ENCODE measurements around the gene OTOGL.
"Not testable (repeated sequence)": the region's sequence is repeated elsewhere in the genome, so short reads cannot be mapped to it uniquely, and the experiment has no call there.

The OTOGL gene

GRCh38 chr12:80189241-80189640 lies 89.9 kb downstream of the OTOGL start:
- no peak for DNase-seq

GRCh38 chr12:80190001-80190400 lies 90.7 kb downstream of the OTOGL start:
- no peak for DNase-seq

- no peak for DNase-seq
Observed at GRCh38 chr12:80192087-80192486, 92.8 kb downstream of the OTOGL start.

GRCh38 chr12:80193865-80194264 lies 94.5 kb downstream of the OTOGL start:
- DNase-seq = no peak

- DNase-seq = no peak
Observed at GRCh38 chr12:80195074-80195726, 95.9 kb downstream of the OTOGL start.

GRCh38 chr12:80195737-80196136 lies 96.4 kb downstream of the OTOGL start:
- DNase-seq = no peak

GRCh38 chr12:80196419-80196818 lies 97.1 kb downstream of the OTOGL start:
- no peak for DNase-seq

GRCh38 chr12:80198782-80199337 lies 99.5 kb downstream of the OTOGL start:
- DNase-seq = no peak

- DNase-seq = no peak
Observed at GRCh38 chr12:80199931-80200330, 100.6 kb downstream of the OTOGL start.

- no peak for DNase-seq
Observed at GRCh38 chr12:80200414-80200813, 101.1 kb downstream of the OTOGL start.

GRCh38 chr12:80201908-80202307 lies 102.6 kb downstream of the OTOGL start:
- no peak for DNase-seq

- no peak for DNase-seq
Observed at GRCh38 chr12:80205960-80206359, 106.6 kb downstream of the OTOGL start.

GRCh38 chr12:80208071-80208470 lies 108.7 kb downstream of the OTOGL start:
- no peak for DNase-seq

- no peak for DNase-seq
Observed at GRCh38 chr12:80211671-80212070, 112.3 kb downstream of the OTOGL start.

GRCh38 chr12:80212938-80213645 lies 113.8 kb downstream of the OTOGL start:
- DNase-seq = no peak

GRCh38 chr12:80213871-80214270 lies 114.5 kb downstream of the OTOGL start:
- DNase-seq = no peak

- DNase-seq = no peak
Observed at GRCh38 chr12:80217011-80217535, 117.7 kb downstream of the OTOGL start.

- not testable (repeated sequence) for DNase-seq
Observed at GRCh38 chr12:80218925-80219324, 119.6 kb downstream of the OTOGL start.

GRCh38 chr12:80219345-80219744 lies 120.0 kb downstream of the OTOGL start:
- DNase-seq = no peak

GRCh38 chr12:80222261-80222660 lies 122.9 kb downstream of the OTOGL start:
- no peak for DNase-seq

- no peak for DNase-seq
Observed at GRCh38 chr12:80226576-80226975, 127.2 kb downstream of the OTOGL start.

GRCh38 chr12:80227904-80228303 lies 128.6 kb downstream of the OTOGL start:
- DNase-seq = not testable (repeated sequence)

- DNase-seq = no peak
Observed at GRCh38 chr12:80230068-80230467, 130.7 kb downstream of the OTOGL start.

- DNase-seq = no peak
Observed at GRCh38 chr12:80232837-80233236, 133.5 kb downstream of the OTOGL start.

Data from NCI-H2081 treated with DMSO at 0.1 percent for 48 hours (cell line).